ENCODE measurements around the gene VEGFA.

Gene VEGFA

DNA sequence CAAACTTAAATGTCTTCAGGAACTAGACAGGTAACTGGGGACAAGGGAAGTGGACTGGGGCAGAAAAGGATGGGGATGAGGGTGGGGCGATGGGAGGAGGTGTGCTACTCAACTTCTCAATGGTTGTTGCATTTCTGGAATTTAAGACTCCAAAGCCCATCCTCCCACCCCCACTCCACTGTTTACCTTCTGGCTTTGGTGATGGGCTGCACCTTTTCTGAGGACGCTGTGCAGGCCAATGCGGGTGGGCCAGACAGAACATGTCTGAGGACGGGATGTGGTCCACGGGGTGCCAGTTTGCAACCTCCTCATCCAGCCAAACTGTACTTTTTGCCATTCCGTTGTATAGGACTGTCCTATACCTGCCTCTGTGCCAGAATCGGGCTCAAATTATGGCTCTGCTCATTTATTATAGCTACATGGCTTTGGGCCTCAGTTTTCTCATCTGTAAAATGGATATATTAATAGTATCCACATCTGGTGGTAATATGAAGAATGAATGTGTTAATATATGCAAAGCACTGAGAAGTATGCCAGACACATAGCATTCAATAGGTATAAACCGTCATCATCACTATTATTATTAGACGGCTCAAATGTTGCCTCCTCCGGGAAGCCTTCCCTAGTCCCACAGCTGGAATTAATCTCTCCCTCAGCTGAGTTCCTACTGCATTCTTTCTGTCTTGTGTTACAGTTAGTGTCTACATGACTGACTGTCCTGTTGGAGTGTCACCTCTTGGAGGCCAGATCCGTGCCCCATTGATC, 31.0 kb upstream of the VEGFA start:
- no peak for DNase-seq

DNA sequence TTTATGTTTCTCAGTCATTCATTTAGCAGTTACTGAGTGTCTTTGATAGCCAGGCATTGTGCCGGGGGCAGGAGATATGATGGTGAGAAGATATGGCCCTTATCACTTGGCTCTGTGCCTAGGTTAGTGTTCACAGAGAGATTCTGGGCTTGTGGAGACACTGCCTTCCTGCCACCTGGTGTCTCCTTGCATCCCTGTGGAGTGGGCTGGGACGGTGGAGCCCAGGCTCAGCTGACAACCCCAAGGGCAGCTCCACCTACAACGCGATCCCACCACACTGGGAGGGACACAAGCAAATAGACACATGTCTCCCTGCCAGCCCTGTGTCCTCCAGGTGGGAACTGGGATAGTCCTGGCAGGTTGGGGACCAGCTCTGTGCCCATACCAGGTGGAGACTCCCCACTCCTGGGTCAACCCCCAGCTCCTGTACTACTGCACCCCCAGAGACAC, 30.3 kb upstream of the VEGFA start:
- no peak for DNase-seq

DNA sequence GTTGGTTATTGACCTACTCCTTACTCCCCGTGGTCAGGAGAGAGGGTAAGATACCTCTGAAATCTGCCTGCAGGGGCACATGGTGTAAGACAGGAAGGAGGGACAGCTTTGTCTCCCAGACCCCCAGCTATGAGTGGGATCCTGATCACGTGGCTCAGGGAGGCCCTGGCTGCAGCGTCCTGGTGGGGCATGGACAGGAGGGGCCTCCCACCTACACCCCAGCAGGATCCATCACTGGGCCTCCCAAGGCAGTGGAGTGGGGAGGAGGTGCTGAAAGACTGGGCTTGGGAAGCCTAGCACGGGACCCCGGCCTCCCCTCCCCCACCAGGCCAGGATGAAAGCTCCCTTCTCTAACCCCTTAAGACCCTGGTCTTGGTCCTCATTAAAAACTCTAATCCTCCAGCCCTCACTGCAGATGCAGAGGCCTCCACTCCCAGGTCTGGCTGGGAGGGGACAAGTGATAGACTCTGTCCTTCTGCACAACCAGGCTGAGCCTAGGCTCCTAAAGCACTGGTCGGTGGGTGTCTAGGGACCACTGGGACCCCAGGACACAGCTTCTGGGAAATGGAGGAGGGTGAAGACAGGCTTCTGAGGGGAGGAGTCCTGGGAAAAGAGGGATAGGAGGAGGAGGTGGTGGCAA, 29.6 kb upstream of the VEGFA start:
- no peak for DNase-seq

DNA sequence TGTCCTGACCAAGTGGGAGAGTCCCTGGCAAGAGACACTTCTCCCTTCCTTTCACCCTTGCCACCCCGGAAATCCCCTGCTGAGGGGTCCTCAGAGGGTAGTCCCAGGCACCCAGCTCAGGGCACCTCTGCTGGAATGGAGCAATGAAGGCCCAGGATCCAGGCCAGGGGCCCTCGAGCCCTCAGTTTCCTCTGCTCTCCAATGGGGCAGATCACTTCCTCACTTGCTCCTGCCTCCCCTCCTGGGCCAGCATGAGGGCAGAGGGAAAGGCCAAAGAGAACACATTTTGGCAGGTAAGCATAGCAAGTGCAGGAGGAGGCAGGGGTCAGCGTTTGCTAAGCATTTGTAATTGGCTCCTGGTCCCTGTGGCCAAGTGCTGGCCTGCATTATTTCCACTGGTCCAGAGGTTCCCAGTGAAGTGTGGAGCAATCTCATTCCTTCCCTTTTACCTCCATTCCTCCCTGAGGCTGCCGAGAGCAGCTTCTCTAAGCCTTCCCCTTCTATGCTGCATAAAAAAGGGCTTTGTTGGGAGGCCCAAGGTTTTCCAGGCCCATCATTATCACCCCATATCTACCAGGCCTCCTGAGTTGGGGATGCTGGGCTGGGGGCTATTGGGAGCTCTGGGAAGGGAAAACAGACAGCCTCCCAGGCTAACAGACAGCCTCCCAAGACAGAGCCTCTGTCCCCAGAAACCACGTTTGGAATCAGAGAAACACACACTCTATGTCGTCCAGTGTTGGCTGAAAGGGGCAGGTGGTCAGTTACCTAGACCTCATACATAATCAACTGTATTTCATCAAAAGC, 28.8 kb upstream of the VEGFA start:
- peak in 2 of 4 experiments; percentile 26 to 32 for DNase-seq

DNA sequence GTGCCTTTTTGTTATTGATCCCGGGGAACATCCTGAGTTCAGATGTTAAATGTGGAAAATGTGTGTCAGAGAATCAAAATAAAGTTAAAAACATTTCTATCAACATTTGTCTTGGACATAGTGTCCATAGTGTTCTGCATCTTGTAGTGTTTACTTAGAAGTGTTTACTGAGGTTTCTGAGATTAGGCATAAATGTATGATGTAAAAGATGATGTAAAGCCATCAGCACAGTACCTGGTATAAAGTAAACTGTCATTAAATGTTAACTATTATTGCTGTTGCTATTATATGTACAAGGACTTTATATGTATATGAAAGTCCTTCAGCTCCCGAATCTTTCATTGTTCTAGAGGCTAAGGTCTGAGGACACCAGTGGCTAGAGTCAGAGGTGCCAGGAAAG, 28.2 kb upstream of the VEGFA start:
- DNase-seq: no peak

DNA sequence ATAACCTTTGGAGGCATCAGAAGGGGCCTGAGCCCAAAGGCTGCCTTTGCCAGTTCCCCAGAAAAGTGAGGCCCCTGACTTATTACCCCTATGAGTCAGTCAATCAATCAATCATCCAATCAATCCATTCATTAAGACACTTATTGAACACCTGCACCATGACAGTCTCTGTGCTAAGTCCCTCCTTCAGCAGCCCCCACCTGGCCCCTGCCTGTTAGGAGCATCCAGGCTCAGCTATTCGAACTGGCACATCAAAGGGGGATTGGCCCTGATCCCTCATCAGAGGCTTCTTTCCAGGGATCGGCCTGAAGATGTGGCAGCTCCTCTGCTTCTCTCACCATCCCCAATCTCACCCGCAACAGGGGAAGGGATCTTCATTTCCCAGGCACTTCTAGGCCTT, 27.7 kb upstream of the VEGFA start:
- no peak for DNase-seq

DNA sequence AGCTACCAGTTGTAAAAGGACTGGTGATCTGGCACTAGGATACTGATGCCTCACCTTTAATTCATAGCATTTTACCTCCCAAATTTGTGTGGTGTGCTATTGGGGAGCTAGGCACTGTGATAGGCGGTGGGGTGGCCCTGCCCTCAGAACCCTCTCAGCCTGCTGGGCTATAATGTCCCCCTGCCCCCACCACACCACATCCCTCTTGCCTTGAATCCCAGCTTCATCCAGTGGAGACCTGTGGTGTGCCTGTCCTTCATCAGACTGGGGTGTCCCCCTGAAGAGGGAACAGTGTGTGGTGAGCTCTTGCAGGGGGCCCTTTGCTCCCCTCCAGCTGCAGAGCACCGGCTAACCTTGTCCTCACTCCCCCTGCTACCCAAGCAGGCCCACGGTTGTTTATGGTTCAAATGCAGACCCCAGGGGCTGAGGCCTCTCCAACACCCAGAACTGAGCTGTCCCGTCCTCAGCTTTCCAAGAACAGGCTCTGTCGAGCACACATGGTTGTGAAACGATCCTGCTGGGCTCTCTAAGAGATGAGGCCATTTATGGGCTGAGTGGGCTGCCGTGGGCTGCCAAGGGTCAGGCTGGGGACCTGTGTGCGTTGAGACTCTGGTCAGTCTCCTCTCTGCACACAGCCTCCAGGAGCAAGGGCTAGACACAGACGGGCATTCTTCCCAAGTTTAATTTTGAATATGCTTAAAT, 26.9 kb upstream of the VEGFA start:
- no peak for DNase-seq

DNA sequence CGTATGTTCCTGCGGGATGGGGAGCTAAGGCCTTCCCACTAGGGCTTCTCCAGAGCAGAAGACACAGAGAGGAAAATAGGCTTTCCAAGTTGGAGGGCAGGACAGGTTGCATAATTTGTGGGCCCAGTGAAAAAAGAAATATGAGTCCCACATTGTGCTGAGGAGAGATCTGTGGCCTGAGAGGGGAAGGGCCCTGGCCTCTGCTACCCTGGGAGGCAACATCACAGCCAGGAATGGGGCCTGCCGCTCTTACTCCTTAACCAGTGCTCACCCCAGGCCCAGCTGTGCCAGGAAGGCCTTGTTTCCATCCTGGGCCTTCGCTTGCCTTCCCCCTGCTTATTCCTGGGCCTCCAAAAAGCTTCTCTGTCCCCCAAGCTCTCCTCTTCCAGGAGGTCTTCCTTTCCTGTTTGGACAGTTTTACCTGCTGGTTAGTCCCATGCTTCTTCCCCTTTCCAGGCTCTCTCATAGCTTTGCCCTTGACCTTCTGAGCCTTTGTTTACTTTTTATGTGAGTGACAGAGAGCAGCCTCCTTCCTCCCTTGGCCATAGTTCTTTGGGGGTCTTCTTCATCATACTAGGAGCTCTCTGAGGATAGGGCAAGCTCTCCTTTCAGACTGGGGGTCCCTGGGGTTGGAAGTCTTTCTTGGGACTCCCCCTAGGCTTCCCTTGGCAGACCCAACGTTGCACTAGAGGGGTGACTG, 26.2 kb upstream of the VEGFA start:
- no peak for DNase-seq

DNA sequence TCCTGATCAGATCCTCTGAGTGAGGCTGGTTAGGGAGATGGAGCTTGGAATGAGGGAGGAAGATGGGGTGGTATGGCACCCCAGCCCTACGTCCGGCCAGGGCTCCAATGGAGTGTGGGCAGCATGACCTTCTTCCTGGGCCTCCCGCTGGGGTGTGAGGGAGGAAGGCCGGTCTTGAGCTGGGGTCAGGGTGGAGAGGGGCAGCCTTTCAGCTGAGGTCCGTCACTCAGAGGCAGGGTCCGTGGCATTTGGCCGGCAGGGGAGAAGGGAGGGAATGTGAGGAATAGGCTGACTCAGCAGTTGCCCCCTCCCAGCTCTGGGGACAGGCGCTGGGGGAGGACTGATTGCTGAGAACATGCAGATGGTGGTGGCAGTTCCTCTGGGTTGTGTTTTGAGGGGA, 25.5 kb upstream of the VEGFA start:
- DNase-seq: no peak

DNA sequence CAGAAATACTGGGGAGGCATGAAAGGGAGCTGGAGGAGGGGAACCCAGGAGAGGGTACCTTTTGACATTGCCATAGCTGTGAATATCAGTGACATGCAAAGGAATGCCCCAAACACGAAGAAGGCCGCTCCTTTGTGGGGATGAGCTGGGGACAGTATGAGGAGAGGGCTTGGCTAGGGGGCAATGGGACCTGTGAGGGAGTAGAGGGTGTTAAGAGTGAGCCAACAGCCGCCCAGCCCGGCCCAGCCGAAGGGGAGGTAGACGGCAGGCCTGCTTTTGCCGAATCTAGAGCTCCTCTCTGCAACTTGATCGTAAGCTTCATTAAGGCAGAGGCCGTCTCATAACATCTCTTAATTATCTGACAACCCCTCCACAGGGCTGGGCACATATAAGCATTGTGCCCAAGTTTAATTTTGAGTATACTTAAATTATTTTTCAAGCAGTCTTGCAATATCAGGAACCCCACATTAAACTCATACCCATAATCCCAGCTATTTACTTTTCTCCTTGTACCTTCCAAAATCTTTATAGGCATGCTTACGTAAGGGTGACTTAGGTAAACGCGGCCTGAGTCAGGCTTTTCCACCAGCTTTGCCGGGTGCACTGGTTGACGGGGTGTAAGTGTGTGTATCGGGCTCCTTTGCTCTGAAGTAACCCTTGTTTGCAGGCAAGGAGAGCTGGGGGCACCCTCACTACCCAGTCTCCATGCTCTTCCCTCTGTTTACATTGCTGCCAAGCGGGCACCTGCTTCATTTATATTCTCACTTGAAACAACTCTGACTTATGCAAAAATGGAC, 24.9 kb upstream of the VEGFA start:
- no peak for DNase-seq

DNA sequence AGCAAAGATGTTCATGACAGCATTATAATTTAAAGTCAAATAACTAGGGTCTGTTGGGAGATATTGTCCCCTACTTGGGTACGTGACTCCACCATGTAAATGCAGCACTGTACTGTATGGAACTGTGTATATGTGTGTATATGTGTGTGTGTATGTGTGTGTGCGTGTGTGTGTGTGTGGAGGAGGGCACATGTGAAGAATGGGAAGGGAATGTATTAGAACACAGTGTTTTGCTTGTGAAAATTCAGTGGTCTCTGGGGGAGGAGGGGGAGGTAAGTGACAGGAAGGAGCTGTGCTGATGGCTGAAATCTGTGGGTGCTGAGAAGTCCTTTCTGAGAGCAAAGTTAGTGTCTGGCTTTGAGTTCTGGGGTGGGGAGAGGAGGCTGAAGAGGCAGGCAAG, 23.9 kb upstream of the VEGFA start:
- DNase-seq: no peak

DNA sequence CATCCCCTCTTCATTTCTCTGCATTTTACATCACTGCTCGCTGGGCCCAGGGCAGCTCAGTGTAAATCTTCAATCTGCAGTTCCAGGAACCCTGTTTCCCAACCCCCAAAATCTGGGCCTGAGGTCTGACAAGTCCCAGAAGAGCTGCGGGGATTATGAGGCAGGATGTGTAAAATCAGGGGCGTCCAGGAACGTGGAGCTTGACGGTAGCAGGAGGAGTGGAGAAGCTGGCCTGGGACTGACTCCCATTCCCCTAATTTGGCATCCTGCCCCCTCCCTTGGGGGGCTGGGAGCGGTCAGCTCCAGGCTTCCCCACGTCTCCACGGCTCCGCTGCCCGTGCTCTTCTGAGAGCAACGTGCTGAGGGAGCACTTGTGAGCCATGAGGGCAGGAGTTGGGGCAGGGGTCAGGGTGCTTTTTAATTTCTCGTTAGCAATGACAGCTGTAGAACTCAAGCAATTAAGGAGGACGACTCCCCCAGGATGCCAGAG, 23.4 kb upstream of the VEGFA start:
- no peak for DNase-seq

DNA sequence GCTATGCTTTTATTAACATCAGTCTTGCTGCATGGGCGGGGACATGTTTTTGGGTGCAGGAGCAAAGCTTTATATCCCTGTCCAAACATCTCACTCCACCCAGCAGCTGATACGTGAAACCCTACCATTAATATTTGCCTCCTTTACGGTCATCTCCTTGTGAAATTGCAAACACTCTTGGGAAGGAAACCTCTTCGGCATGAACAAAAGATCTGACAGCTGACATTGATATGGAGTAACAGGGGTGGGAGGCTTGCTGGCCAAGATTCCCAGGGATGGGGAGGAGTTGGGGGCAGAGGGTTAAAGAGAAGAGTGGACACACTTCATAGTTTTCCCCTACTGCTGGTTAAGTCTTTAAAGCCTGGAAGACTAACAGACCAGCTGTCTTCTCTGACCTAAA, 22.2 kb upstream of the VEGFA start:
- DNase-seq: no peak

DNA sequence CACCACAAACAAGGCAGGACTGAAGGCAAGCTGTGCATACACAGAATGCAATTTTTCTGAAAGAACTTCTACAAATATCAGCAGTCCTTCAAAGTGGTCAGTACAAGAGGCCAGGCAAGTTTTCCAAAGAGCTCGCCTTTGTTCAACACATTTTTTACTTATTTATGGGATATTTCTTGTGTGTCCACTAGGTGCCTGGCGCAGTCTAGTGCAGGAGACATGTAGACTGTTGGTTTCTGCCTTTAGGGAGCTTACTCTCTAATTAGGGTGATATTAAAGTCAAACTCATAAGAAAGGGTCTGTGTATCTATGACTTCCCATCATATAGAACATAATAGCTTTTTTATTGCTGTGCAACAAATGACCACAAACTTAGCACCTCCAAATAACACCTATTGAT, 21.2 kb upstream of the VEGFA start:
- DNase-seq: no peak

DNA sequence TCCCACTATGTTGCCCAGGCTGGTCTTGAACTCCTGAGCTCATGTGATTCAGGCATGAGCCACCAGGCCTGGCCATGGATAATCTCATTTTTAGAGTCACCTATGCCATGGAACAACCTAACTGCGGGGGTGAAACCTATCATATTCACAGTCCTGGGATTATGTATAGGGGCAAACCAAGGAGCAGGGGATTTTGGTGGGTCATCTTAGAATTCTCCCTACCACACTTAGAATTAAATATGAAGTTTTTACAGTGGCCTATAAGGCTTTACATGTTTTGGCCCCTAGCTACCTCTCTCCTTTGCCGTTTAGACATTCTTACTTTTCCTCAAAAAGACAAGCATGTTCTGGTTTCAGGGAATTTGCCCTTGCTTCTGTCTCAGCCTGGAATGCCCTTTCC, 20.6 kb upstream of the VEGFA start:
- DNase-seq: no peak

DNA sequence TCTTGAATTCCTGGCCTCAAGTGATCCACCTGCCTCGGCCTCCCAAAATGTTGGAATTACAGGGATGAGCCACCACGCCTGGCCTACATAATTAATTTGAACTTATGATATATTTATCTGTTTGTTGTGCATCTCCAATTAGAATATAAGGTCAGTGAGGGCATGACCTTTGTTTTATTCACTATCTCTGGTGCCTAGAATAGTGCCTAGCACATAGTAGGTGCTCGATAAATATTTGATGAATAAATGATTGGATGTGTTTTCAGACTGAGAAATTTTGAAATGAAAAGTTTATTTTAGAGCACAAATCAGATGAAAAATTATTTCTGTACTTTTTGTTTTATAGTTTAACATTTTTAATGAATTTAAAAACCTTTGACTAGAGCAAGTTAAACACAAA, 19.4 kb upstream of the VEGFA start:
- DNase-seq: no peak

DNA sequence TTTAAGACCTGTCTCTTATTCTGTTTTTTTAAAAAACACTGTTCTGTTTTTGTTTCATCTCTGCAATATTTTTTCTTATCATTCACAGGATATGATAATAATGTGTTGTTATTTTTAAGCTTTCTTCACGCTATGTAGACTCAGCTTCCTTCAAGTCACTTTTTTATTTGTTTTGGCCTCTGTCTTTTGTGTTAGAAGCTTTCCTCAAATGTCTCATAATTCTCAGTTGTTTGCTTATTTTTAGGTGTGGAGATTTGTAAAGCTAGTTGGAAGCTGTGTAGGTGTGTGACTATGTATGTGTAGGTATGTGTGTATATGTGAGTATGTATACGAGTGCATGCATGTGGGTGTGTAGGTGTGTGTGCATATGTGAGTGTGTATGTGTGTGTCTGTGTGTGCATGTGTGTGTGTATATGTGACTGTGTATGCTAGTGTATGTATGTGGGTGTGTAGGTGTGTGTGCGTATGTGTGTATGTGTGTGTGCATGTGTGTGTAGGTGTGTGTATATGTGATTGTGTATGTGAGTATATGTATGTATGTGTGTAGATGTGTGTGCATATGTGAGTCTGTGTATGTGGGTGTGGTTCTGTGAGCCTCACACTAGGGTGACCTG, 16.3 kb upstream of the VEGFA start:
- DNase-seq: no peak

DNA sequence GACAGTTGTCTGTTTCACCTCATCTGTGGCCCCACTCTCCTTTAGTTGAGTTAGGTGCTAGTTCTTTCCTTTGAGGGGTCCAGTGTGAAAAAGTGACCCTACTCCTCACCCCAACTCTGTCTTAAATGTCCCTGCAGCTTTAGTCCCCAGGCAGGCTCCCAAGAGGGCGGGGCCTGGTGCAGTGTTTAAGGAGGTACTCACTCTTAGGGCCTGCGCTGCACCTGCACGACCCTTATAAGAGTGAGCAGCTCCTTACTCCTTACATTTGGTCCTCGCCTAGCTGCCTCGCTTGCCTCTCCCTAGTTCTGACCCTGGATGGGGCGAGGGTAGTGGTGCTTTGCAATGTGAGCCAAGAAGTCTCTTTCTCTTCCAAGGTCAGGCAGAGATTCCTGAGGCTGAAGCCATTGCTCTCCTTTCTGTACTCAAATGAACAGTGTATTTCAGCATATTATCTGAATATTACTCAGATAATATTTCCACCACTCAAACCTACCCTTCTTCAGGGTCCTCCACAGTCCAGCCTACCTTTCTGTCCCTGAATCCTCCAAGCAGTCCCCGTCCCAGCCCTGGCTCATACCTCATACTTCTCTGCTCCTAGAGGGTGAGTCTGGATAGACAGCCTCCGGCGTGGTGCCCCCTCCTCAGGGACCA, 11.9 kb upstream of the VEGFA start:
- DNase-seq: peak in 1 of 4 experiments; percentile 1

DNA sequence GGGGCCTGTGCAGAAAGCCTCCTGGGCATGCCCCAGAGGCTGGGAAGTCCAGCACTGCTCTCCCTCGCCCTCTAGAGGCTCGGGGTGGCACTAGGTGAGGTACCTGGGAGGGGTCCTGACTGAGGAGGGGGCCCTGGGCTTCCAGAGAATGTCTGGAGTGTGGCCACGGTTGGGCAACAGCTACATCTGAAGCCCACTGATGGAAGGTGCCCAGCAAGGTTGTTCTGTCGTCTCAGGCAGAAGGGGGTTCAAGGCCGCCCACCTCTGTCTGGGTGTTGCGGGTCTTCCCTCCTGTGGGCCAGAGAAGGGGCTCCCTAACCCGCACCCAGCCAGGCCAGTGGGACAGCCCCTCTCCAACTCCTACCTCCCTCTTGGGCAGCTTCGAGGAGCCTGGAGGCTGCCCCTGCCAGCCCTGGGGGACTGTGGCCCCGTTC, 11.4 kb upstream of the VEGFA start:
- peak in 3 of 4 experiments; percentile 39 to 55 (median 44) for DNase-seq
